Osteocyte (in vitro differentiated cells): ENCODE measurements around the gene TUBA3E. TPM values are rescaled to one million over a fixed set of nuclear protein-coding genes. Genes with fewer than 3 reads are reported as not detected.
"Not testable (repeated sequence)": the region's sequence is repeated elsewhere in the genome, so short reads cannot be mapped to it uniquely, and the experiment has no call there.

Experiments used
- DNase-seq: peaks from one replicate; pipeline ENCODE4 v3.0.0; 2021; ENCODE audit warnings: mixed read lengths; ENCODE audit not compliant: unreplicated experiment; ENCODE audit errors: extremely low spot score
- H3K27ac Mint-ChIP-seq: one replicate; pipeline ENCODE4 v1.8.0; 2021; ENCODE audit warnings: mild to moderate bottlenecking, mixed read lengths; ENCODE audit not compliant: unreplicated experiment
- H3K27me3 Mint-ChIP-seq: one replicate; pipeline ENCODE4 v1.8.0; 2021; ENCODE audit warnings: mixed read lengths; ENCODE audit not compliant: unreplicated experiment
- H3K36me3 Mint-ChIP-seq: one replicate; pipeline ENCODE4 v1.8.0; 2021; ENCODE audit warnings: mixed read lengths; ENCODE audit not compliant: unreplicated experiment
- H3K4me1 Mint-ChIP-seq: one replicate; pipeline ENCODE4 v1.8.0; 2021; ENCODE audit warnings: mixed read lengths; ENCODE audit not compliant: unreplicated experiment
- H3K4me3 Mint-ChIP-seq: one replicate; pipeline ENCODE4 v1.8.0; 2021; ENCODE audit warnings: mild to moderate bottlenecking, moderate library complexity, mixed read lengths; ENCODE audit not compliant: unreplicated experiment
- H3K9me3 Mint-ChIP-seq: one replicate; pipeline ENCODE4 v1.8.0; 2021; ENCODE audit warnings: mixed read lengths; ENCODE audit not compliant: unreplicated experiment
- total RNA-seq: library from RNA; stranded (reverse); gene quantifications from 2 replicates; pipeline ENCODE4 v1.2.1, GENCODE V29; 2021
- TF ChIP-seq, protein P1 (sequence below): fragments of 200-600 bp; sonication (generic); IDR thresholded peaks from 2 replicates; pipeline ENCODE4 v1.5.0; 2021; ENCODE audit warnings: antibody characterized with exemption, mild to moderate bottlenecking, moderate library complexity

Gene TUBA3E
- total RNA-seq, 1 donor from 2014 or later = not detected

DNA sequence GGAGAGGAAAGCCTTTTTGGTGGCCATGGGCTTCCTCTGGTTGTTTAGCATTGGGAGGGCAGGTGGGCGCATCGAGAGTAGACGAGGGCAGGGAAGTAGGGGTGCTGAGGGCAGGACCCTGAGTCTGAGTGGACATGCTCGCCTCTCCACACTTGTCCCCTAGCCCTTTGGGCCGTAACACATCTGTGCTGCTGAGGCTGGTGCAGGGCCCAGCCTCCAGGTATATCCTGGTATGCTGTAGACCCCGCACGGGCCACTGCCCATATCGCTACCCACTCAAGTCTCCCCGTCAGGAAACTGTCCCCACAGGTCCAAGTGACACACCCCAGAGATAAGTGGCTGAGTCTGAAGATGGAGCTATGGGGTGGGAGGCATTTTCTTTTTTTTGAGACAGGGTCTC, 39.6 kb downstream of the TUBA3E start:
- TF ChIP-seq, protein P1, sequence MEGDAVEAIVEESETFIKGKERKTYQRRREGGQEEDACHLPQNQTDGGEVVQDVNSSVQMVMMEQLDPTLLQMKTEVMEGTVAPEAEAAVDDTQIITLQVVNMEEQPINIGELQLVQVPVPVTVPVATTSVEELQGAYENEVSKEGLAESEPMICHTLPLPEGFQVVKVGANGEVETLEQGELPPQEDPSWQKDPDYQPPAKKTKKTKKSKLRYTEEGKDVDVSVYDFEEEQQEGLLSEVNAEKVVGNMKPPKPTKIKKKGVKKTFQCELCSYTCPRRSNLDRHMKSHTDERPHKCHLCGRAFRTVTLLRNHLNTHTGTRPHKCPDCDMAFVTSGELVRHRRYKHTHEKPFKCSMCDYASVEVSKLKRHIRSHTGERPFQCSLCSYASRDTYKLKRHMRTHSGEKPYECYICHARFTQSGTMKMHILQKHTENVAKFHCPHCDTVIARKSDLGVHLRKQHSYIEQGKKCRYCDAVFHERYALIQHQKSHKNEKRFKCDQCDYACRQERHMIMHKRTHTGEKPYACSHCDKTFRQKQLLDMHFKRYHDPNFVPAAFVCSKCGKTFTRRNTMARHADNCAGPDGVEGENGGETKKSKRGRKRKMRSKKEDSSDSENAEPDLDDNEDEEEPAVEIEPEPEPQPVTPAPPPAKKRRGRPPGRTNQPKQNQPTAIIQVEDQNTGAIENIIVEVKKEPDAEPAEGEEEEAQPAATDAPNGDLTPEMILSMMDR = no peak
- Mint-ChIP-seq H3K4me1 (no peaks in the 10 kb centered on the region), H3K9me3 (no peaks in the 10 kb centered on the region), H3K27ac (no peak overlapping the region), H3K36me3 (peaks cover 4% of the 10 kb centered on the region), H3K4me3 (no peak overlapping the region), H3K27me3 (no peaks in the 10 kb centered on the region)
- no peak for DNase-seq

DNA sequence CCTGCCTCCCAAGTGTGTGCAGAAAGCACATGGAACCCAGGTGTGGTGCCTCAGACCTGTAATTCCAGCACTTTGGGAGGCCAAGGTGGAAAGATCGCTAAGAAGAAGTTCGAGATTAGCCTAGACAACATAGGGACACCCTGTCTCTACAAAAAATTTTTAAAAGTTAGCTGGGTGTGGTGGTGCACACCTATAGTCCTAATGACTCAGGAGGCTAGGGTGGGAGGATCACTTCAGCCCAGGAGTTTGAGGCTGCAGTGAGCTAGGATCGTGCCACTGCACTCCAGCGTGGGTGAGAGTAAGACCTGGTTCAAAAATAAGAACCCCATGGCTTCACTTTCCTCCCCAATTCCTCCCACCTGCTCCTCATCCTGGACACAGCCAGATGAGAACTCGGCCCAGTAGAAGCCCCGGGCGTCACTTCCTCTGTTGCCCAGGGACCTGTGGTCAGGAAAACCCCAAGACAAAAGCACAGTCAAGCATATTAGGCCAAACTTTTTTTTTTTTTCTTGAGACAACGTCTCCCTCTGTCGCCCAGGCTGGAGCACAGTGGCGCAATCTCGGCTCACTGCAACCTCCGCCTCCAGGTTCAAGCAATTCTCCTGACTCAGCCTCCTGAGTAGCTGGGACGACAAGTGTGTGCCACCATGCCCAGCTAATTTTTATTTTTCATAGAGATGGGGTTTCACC, 40.3 kb downstream of the TUBA3E start:
- not testable (repeated sequence) for H3K36me3 Mint-ChIP-seq, H3K27ac Mint-ChIP-seq, H3K27me3 Mint-ChIP-seq, H3K9me3 Mint-ChIP-seq, H3K4me3 Mint-ChIP-seq, DNase-seq, H3K4me1 Mint-ChIP-seq

DNA sequence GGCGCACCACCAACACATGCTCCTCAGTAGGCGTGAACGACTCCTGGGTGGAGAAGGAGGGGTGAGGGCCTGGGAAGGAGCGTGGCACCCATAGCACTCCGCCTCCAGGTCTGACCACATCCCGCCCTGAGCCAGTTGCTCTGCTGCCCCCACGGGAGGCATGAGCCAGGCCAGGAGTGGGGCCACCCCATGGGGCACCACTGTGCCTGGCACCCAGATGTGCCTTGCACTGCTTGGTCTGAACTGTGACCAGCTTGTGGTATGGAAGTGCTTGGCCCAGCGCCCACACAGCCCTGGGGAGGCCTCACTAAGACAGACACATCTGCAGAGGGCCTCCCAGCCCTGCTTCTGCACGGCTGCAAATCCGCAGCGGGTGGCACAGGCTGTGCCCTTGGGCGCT, 40.9 kb downstream of the TUBA3E start:
- H3K36me3 Mint-ChIP-seq = not testable (repeated sequence)

DNA sequence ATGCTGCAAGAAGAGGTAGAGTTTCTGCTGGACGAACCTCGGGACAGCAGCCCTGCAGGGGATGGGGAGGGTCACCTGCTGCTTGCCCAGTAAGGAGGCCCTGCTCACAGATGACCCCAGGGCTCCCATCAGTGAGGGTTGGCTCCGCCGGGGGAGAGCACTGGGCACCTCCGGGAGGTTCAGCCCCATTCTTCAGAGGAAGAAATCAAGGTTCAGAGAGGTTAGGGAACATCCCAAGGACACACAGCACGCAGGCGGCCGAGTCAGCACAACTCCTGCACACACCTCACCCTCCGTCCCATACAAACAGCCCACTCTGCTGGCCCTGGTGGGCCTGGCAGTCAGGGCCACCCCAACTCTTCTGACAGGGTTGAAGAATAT, 41.6 kb downstream of the TUBA3E start:
- TF ChIP-seq, protein P1 = no peak
- peaks cover 9% of the 10 kb centered on the region for H3K36me3 Mint-ChIP-seq
- H3K27me3 Mint-ChIP-seq = no peaks in the 10 kb centered on the region
- no peaks in the 10 kb centered on the region for H3K4me1 Mint-ChIP-seq
- no peak for DNase-seq
- no peak overlapping the region for H3K4me3 Mint-ChIP-seq
- H3K27ac Mint-ChIP-seq = no peak overlapping the region
- no peaks in the 10 kb centered on the region for H3K9me3 Mint-ChIP-seq

More for the DNA sequence above, 40.9 kb downstream of the TUBA3E start:
- not testable (repeated sequence) for H3K4me1 Mint-ChIP-seq, H3K27ac Mint-ChIP-seq, H3K9me3 Mint-ChIP-seq, DNase-seq, H3K27me3 Mint-ChIP-seq, H3K4me3 Mint-ChIP-seq

DNA sequence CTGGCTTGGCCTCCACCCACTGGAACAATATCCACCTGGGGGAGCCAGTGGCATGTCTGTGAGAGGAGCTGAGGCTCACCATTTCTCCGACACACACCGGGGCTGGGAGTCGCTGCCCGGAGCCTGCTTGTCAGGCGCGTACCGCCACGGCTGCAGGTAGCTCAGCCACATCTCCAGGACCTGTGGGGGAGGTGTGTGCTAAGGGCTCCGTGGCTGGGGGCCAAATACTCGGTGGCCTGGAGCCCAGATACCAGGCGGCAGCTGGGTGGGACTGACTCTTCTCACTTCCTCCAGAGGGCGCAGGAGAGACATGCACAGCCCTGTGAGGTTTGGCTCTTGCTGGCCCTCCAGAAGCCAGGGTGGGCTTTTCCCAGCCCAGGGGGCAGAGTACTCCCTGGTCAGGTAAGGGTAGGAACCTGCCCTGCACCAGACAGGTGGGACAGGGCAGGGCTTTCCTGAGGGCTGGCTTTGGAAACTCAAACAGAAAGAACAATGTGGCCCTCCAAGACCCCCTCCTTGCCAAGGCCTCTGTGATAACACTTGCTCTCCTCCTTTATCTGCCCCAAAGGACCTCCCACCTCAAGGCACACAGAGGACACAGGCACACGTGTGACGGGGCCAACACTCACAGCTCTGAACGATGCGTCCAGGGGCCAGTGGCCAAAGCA, 42.1 kb downstream of the TUBA3E start:
- H3K36me3 Mint-ChIP-seq, DNase-seq, H3K4me3 Mint-ChIP-seq, H3K4me1 Mint-ChIP-seq, H3K9me3 Mint-ChIP-seq, H3K27me3 Mint-ChIP-seq, H3K27ac Mint-ChIP-seq: not testable (repeated sequence)
- TF ChIP-seq, protein P1 = peak; percentile 55
